Effector CD4-positive, alpha-beta T cell (primary cell): ENCODE results near the gene POFUT2.

Experiments used
- DNase-seq: peaks from one replicate; pipeline ENCODE4 v3.0.0-alpha.2; 2020
- total RNA-seq: gene quantifications from one replicate; lab custom pipeline; 2026; lab: John Stamatoyannopoulos, UW

The POFUT2 gene
- total RNA-seq: 63.0 reads per million, percentile 73 among the genes with 10 or more reads in this experiment

DNA sequence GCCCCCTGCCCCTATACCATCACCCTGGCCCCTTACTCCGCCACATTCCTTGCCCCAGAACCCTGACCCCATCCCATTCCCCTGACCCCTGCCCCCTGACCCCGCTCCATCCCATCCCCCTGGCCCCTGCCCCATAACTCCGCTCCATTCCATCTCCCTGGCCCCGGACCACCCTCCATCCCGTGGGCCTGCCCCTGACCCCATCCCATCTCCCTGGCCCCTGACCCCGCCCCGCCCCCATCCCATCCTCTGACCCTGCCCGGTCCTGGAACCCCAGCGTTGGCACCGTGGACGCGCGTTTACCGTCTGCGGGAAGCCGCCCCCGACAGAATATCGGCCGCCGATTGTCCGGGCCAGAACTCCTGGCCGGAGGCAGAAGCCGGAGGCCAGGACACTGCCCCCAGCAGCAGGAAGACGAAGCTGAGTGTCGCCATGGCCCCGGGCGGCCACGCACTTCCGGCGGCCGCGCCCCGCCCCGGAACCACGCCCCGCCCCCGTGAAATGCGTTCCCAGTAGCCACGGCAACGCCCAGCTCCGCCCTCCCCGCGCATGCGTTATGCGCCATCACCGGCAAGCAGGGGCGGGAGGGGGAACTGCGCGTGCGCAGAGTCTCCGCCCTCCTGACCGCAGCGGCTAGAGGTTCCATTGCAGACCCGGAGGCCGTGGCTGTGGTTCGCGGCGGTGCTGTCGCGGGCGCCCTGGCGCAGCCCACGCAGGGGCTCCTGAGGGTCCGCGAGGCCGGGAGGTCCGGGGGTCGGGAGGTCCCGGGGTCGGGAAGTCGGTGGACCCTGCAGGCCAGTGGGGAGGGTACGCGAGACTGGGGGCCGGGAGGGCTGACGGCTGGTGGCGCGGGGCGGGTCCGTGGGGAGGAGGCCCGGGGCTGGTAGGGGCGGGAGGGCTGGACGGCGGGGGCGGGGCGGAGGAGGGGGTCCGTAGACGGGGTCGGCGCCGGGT lies at the start of gene POFUT2:
Gene POFUT2, minus strand, starts transcription at position 458 of the 954 bp plus-strand sequence. Its CDS starts 24 bp downstream, at position 434.
- DNase-seq: peak; percentile 98

DNA sequence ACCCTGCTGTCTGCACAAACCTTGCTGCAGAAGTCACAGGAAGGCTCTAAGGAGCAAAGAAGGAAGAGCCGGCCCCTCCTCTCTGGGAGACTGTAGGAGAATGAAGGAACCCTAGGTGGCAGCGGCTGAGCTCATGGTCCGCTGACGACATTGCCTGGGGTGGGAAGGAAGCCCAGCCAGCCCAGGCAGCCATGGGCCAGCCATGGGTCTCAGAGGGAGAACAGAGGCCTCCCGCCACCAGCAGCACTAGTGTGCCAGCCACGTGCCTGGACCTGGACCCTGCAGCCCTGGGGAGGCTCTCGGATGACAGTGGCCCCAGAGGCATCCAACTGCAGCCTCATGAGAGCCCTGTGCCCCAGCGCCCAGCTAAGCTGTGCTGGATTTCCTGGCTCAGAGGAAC lies 49.2 kb upstream of the POFUT2 start:
- DNase-seq: no peak

- no peak for DNase-seq
Measured at GRCh38 chr21:45336535-45336810, 48.8 kb upstream of the POFUT2 start.

DNA sequence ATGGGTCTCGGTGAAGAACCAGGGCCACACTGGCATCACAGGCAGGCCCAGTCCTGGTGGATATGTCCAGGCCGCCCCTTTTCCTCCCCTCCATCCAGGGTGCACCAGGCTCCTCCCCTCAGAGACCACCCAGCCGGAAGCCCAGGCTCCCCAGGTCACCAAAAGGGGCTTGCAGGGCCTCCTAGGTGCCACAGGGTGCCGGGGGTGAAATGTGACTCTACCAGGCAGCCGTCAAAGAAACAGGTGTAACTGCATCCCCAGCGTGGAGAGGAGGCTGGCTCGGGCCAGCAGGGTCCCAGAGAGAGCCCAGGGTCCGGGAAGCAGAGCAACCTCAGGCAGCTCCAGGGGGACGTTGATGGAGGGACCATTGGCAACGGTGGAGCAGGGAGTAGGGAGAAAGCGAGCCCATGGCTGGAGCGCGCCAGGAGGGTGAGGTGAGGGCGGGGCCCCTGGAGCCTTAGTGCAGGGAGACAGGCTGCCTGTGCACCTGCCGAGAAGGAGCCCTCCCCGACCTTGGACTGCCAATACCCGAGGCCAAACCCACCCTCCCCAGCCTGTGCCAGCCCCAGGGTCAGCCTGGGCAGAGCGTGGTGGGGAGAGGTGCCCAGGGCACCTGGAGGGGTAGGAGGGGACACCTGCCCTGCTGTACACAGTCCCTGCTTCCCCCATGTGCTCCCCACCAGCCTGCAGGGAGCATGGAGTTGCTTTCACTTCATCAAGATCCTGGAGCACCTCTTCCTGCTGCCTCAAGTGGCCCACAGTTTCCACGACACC lies 48.3 kb upstream of the POFUT2 start:
- DNase-seq: no peak

GRCh38 chr21:45335151-45335760 lies 47.6 kb upstream of the POFUT2 start:
- DNase-seq: no peak

DNA sequence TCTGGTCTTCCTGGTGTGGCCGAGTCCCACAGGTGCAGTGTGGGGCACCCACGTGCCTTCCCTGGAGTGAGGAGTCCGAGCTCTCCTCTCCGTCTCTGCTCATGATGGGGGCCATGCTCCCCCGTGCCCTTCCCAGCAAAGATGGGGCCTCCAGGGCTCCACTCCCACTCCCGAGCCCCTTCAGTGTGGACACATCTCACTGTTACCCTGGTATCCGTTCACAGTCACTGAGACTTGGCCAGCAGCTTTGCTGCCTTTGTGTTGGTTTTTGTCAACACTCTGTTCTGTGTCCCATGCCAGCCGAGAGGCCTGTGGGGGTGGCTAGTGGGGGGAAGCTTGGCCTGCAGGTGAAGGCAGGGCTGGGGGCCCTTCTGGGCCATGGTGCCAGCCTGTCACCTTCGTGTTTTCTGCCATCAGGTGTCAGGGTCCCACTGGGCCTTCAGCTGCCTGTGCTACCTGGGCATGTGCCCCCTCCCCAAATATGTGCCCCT lies 46.9 kb upstream of the POFUT2 start:
- no peak for DNase-seq

DNA sequence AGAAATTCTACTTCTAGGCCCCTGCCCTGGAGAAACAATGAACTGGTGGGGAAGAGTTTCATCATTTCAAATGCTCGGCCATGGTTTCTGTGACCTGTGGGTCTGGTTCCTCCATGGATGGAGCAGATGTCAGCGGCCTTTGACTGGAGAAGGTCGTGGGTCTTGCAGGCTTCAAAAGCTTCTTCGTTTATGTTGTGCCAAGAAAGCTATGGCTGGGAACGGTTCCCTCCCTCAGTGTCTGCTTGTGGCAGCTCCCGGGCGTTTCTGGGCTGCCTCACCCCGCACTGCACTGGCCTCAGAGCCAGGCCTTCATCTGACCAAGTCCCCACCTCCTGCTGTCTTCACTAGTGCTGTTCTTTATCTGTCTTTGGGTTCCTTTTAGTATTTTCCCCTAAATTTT lies 46.4 kb upstream of the POFUT2 start:
- no peak for DNase-seq

- no peak for DNase-seq
Measured at GRCh38 chr21:45333583-45334121, 46.0 kb upstream of the POFUT2 start.

- no peak for DNase-seq
Measured at GRCh38 chr21:45332981-45333582, 45.4 kb upstream of the POFUT2 start.

DNA sequence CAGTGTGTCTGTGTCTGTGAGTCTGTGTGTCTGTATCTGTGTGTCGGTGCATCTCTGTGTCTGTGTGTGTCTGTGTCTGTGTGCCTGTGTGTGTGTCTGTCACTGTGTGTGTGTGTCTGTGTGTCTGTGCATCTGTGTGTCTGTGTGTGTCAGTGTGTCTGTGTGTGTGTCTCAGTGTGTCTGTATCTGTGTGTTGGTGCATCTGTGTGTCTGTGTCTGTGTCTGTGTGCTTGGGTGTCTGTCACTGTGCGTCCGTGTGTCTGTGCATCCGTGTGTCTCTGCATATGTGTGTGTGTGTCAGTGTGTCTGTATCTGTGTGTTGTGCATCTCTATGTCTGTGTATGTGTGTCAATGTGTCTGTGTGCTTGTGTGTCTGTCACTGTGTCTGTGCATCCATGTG lies 44.7 kb upstream of the POFUT2 start:
- no peak for DNase-seq

DNA sequence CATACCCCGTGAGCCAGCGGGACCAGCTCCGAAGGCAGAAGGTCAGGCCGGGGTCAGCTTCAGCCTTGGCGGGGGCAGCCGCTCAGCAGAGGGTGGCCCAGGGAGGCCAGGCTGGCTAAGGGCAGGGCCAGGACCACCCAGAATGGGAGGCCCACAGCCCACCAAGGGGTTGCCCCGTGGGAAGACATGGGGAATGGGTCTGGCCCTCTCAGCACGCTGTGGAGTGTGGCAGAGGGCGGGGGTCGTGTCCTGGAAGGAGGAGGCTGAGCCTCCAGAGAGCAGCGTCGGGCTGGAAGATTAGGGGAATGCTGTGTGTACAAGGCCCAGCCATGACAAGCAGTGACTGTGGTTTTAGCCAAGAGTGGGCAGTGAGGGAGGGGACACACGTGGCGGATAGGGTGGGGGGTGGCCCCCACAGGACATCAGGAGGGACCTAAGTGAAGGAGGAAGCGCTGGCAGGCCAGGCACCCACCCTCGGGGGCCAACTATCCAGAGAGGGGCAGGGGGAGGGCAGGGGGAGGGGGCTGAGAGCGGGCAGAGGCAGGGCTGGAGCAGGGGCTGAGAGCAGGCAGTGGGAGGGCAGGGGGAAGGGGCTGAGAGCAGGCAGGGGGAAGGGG lies 43.9 kb upstream of the POFUT2 start:
- DNase-seq: no peak

DNA sequence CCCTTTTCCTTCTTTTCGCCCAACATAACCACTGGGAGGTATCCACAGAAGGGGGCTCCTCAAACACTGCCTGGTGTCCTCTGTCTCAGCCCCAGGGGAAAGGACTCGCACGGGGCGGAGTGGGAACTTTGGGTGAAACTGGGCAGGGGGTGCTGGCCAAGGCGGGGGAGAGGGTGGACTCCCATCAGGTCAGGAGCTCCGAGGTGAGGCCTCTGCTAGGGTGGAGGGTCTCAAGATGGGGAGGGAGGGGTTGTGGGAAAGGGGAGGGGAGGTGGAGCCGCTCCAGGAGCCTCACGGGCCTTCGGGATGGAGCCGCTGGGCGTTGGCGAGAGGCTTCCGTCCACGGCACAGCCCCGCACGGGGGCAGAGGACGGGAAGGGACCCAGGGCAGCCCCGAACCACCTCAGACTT lies 43.2 kb upstream of the POFUT2 start:
- no peak for DNase-seq

GRCh38 chr21:45330075-45330781 lies 42.5 kb upstream of the POFUT2 start:
- DNase-seq: no peak

DNA sequence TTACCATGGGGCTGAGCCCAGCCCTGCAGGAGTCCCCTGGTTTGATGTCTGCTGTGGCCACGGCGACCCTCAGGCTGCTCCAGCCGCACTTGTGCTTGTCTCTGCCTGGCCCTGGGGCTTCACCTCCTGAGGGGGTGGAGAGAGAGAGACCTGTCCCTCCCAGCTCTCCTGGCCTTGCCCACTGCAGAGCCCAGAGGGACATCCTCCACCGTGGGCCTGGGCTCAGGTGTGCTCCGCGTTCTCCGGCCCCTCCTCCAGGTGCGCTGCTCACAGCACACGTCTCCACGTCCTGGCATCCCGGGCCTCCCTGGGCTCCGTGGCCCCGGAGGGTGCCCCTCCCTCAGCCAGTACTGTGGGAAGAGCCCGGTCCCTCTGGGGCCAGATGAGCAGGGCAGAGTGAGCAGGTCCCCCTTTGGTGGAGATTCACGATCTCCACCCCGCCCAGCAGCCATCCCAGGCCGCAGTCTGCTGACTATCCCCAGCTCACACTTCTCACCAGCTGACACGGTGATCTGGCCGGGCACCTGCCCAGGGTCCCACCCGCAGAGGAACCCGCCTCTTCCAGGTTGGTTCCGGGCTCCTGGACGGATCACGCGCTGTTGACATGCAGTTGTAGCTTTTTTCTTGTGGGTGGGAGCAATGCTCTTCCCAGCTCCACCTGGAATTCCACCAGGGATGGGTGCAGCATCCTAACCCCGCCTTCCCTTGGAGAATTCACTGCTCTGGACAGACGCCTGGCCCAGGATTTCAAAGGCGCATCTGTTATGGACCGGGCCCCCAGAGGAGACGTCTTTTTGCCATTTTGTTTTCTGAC lies 41.8 kb upstream of the POFUT2 start:
- DNase-seq: no peak

DNA sequence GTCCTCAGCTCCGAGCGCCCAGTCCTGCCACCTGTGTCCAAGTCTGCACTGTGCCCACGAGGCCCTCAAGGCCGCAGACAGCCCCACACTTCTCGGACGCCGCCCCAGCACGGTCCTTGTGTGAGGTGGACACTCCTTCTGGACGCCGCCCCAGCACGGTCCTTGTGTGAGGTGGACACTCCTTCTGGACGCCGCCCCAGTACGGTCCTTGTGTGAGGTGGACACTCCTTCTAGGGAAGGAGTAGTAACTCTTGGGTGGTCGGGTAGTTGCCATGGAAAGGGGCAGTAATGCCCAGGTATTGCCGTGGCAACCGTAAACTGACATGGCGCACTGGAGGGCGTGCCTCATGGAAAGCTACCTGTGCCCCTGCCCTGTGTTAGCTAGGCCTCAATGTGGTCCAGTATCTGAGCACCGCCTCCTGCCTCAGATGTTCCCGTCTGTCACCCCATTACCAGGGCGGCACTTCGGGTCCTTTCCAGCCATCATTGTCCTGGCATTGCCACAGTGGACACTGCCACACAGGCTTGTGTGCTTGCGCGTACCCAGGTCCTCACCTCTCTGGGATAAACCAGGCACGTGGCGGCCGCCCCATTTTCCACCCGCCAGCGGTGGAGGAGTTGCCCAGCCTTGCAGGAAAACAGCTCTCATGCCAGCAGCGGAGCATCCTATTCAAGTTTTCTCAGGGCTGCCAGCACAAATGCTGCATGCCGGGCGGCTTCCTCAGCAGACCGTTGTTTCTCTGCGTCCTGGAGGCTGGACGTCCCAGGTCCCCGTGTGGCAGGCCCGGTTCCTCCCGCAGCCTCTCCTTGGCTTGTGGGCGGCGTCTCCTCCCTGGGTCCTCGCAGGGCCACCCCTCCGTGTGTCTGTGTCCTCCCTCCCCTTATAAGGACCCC lies 40.8 kb upstream of the POFUT2 start:
- no peak for DNase-seq

DNA sequence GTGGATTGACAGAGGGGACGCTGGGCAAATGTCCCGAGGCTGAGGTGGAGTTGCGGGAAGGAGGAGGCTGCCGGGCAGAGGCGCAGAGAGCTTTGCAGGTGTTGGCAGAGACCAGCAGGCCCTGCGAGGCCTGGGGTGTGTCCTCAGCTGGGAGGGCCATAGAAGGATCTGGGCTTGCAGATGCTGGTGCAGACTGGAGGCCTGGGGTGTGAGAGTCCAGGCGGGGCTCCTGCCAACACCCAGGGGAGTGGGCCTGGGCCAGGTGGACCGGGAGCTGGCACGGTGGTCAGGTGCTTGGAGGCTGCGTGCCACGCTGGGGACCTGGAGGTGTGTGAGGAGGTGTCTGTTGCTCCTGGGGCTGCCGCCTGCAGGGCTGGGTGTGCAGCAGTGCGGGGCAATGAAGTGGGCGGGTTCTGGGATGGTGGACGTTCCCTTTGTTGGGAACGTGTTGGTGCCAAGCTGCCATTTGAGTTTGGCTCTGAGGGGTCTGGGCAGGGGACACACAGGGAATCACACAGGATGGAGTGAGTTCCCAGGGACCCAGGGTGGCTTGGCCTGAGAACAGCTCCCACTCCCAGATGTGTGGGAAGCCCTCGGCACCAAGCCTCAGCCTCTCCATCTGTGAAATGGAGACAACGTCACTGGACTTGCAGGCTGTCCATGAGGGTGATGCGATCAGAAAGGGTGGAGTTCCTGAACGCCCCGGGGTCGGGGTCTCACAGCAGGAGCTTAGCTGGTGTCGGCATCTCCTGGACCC lies 39.9 kb upstream of the POFUT2 start:
- DNase-seq: no peak

DNA sequence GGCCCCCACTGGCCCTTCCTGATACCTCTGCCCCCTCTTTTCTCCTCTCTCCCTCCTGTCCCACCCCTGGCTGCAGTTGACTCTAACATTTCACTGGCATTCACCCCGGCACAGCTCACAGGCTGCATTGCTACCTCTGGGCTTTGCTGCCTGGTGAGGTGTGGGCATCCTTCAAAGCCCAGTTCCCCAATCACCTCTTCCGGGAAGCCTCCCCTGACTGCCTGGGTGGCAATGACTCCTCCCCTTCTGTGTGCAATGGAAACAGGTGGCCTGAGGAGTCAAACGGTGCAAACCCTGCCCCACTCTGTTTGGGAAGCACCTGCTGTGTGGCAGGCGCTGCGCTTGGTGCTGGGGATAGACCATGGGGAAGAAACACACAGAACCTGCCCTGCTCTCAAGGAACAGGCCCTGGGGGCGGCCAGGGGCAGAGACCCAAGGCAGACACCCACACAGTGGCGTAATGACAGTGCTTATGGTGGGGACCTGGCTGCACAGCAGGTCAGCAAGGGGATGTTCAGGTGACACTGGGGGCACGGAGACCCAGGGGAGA lies 39.3 kb upstream of the POFUT2 start:
- no peak for DNase-seq

- DNase-seq: no peak
Measured at GRCh38 chr21:45326169-45326851, 38.6 kb upstream of the POFUT2 start.
